Measurements from ENCODE around the gene GRXCR1. TPM values are rescaled to one million over a fixed set of nuclear protein-coding genes. Genes with fewer than 3 reads are reported as not detected.

The GRXCR1 gene
- total RNA-seq, 1 experiment from 2014 or later = not detected

Other genes with a start within 250 kb of the GRXCR1 start
- gene ATP8A1, start 235.6 kb upstream of the GRXCR1 start, total RNA-seq (2021; ENCODE audit: unreplicated experiment) = 0.80 TPM

Data from Panc1 (cell line).